GM21717 (cell line): ENCODE measurements around the gene SLC12A9.

Source experiments
- ATAC-seq: cut with Tn5 transposase; IDR thresholded peaks from one replicate; pipeline ENCODE4 v1.9.1; 2021; ENCODE audit warnings: mild to moderate bottlenecking, moderate library complexity; ENCODE audit not compliant: unreplicated experiment

Gene SLC12A9

DNA sequence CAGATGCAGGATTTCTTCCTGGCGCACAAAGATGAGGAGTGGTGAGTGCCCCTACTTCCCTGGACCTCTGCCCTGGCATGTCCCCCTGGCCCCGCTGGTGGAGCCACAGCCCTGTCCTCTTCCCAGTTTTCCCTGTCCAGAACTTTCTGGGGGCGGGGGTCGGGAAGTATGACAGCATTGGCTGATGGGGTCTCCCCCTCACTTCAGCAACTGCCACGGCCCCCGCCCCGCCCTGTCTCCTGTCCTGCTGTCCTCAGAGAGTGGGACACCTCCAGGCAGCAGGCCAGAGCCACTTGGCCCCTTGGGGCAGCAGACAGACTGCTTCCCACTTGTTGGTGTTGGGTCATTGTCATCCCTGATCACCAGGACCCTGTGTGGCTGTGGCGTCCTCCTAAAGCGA is 29.7 kb downstream of the SLC12A9 start:
- no peak for ATAC-seq

GRCh38 chr7:100882785-100883526 is 30.4 kb downstream of the SLC12A9 start:
- no peak for ATAC-seq

- ATAC-seq: no peak
Observed at GRCh38 chr7:100884736-100885439, 32.4 kb downstream of the SLC12A9 start.

DNA sequence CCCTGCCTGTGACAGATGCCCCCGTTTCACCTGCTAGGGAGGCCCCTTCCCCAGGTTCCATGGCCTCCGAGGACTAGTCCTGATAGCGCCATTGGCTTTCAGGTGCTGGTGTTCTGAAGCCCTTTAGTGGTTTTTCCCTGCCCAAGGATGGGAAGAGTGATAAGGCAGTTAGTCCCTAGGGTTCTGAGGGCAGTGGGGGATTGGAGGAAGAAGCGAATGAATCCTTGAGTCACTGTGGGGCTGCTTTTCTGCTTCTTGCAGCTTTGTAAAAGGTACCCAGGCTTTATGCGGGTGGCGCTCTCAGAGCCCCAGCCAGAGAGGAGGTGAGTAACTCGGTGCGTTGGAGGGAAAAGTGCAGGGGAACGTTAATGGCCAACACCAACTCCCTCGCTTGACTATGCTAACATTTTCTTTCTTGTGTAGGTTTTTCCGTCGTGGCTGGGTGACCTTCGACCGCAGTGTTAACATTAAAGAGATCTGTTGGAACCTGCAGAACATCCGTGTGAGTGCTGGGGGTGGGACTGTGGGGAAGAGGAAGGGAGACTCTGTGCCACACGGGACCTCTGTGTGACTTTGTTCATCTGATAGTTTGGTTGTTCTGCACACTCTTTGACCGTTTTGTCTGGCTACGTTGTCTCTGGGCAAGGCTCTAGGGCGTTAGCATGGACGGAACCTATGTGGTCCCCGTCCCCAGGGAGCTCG is 33.1 kb downstream of the SLC12A9 start:
- no peak for ATAC-seq

GRCh38 chr7:100886142-100886935 is 33.8 kb downstream of the SLC12A9 start:
- ATAC-seq: no peak

DNA sequence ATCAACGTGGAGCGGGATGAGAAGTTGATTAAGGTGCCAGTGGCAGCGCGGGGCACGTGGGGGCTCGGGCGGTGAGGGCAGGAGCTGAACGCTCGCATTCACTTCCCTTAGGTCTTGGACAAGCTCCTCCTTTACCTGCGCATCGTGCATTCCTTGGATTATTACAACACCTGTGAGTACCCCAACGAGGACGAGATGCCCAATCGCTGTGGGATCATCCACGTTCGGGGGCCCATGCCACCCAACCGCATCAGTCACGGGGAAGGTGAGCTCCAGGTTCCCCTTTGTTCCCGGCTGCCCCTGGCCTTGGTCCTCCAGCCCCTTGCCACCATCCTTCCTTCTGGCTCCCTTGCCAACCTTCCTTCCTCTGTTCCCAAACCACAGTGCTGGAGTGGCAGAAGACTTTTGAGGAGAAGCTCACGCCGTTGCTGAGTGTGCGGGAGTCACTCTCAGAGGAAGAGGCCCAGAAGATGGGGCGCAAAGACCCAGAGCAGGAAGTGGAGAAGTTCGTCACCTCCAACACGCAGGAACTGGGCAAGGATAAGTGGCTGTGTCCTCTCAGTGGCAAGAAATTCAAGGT is 34.5 kb downstream of the SLC12A9 start:
- no peak for ATAC-seq

- ATAC-seq: no peak
Observed at GRCh38 chr7:100887516-100888290, 35.2 kb downstream of the SLC12A9 start.

- ATAC-seq: no peak
Observed at GRCh38 chr7:100888291-100888987, 35.9 kb downstream of the SLC12A9 start.

DNA sequence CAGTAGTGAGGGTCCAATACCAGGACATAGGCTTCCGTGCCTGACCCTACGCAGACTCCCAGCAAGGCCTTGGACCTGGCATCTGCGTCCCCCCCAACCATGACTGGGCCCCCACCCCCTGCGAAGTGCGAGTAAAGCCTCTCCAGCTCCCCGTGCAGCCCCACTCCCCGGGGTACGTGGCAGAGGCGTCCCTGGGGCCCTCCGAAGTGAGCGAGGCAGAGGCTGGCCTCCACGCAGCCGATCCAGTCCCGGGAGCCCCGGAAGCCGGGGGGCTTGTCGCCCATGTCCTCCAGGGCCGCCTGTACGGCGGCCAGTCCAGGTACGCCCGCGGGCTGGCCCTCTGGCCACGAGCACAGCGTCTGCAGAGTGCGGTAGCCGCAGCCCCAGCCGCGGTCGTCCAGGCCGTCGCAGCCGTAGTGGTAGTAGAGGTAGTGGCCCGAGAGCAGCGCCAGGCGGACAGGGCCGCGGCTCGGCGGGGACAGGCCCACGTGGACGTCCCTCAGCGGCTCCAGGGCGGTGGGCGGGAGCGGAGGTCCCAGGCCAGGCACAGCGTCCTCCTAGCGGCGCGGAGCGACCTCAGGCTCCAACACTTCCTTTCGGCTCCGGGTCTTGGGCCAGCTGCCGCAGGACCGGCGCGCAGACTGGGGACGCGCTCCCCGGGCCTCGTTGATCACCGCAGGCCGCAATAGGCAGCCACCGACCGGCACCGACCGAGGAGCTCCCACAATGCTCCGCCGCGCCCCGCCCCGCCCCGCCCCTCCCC is 36.7 kb downstream of the SLC12A9 start, which contains the start of gene UFSP1:
UFSP1 (minus strand) TSS at position 728 of the 763 bp plus-strand sequence; CDS start at position 284, 444 bp downstream.
- ATAC-seq: peak; percentile 20

GRCh38 chr7:100890653-100891567 is 38.4 kb downstream of the SLC12A9 start:
- no peak for ATAC-seq

GRCh38 chr7:100891568-100892247 is 39.2 kb downstream of the SLC12A9 start:
- ATAC-seq: no peak

GRCh38 chr7:100892364-100893317 is 40.1 kb downstream of the SLC12A9 start:
- no peak for ATAC-seq

DNA sequence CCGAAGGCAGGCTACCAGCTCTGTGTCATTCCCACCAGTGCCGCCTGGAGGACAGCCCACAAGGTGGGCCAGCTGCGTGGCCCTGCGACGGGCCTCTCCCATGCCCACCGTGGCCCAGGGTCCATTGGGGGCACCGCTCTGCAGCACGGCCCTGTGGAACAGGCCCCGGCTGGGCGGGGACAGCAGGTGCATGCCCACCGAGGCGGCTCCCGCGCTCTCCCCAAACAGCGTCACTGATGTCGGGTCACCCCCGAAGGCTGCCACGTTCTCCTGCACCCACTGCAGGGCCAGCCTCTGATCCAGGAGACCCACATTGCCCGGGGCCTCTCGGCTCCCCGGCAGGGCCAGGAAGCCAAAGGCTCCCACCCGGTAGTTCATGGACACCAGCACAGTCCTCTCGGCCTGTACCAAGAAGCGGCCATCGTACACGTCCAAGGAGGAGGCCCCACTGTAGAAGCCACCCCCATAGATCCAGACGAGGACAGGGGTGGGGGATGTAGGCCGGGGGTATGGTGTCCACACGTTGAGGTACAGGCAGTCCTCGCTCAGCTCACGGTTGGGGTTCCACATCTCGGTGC is 40.9 kb downstream of the SLC12A9 start:
- no peak for ATAC-seq

DNA sequence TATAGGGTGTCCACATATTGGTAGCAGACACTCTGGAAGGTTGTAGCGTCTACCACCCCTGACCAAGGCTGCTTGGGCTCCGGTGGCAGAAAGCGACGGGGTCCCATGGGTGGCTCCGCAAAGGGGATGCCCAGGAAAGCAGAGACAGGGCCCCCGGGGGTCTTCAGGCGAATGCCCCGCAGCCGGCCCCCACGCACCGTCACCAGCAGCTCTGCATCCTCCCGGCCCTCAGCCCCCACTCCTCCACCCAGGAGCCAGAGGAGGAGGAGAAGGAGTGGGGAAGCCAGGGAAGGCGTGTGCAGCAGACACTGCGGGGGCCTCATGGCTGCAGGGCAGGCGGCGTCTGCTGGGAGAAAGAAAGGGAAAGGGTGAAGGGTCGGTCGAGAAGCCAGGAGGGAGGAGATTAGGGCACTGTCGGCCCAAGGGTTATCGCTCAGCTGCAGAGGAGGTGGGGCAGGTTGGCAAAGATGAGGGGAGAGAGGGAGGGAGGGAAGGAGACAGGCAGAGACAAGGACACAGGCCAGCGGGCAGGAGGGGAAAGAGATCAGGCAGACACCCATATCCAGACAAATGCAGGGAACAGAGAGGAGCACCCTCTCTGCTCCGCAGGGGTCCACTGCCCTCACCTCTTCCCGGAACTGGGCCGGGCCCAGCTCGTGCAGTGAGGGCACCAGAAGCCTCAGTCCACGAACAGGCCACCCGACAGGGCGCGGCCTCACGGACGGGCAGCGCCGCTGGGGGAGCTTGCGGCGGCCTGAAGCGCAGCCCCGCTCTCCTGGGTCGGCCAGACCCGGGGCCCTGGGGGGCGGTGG is 41.6 kb downstream of the SLC12A9 start:
- no peak for ATAC-seq
